GM10248 (cell line): Measurements from ENCODE around the gene ADGRL2.

Experiments used
- CTCF ChIA-PET: fragments of 300-600 bp; sonication (Branson Sonifier 250); formaldehyde crosslinking; extraction: SDS; loops from one replicate; lab custom pipeline; 2021; ENCODE audit warnings: antibody characterized with exemption; lab: Yijun Ruan, JAX
- POLR2A ChIA-PET: fragments of 350-650 bp; sonication (Branson Sonifier 250); formaldehyde crosslinking; extraction: SDS; loops from one replicate; lab custom pipeline; 2020; ENCODE audit warnings: antibody characterized with exemption; lab: Yijun Ruan, JAX
- DNase-seq: peaks from one replicate; pipeline ENCODE4 v3.0.0; 2012; ENCODE audit errors: extremely low spot score
- TF ChIP-seq, protein P1 (sequence below): IDR thresholded peaks from 2 replicates; pipeline ENCODE4 v1.5.1; 2012; ENCODE audit warnings: mild to moderate bottlenecking, low read depth; ENCODE audit errors: extremely low read depth, missing control alignments, control extremely low read depth

Gene ADGRL2

GRCh38 chr1:81800695-81801650 lies at the start of gene ADGRL2:
TSS of gene ADGRL2 (plus strand) at chr1:81800934. CDS start at chr1:81836985, 36,051 bp downstream.
- peak; percentile 24 for DNase-seq
- TF ChIP-seq, protein P1, sequence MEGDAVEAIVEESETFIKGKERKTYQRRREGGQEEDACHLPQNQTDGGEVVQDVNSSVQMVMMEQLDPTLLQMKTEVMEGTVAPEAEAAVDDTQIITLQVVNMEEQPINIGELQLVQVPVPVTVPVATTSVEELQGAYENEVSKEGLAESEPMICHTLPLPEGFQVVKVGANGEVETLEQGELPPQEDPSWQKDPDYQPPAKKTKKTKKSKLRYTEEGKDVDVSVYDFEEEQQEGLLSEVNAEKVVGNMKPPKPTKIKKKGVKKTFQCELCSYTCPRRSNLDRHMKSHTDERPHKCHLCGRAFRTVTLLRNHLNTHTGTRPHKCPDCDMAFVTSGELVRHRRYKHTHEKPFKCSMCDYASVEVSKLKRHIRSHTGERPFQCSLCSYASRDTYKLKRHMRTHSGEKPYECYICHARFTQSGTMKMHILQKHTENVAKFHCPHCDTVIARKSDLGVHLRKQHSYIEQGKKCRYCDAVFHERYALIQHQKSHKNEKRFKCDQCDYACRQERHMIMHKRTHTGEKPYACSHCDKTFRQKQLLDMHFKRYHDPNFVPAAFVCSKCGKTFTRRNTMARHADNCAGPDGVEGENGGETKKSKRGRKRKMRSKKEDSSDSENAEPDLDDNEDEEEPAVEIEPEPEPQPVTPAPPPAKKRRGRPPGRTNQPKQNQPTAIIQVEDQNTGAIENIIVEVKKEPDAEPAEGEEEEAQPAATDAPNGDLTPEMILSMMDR, result no peak
- ChIA-PET CTCF (no interaction called here), POLR2A (no interaction called here)

- ChIA-PET POLR2A (no interaction called here), CTCF (no interaction called here)
- DNase-seq, result no peak
- TF ChIP-seq, protein P1, result no peak
These were observed 47.9 kb upstream of the ADGRL2 start for GRCh38 chr1:81752840-81753239.

DNA sequence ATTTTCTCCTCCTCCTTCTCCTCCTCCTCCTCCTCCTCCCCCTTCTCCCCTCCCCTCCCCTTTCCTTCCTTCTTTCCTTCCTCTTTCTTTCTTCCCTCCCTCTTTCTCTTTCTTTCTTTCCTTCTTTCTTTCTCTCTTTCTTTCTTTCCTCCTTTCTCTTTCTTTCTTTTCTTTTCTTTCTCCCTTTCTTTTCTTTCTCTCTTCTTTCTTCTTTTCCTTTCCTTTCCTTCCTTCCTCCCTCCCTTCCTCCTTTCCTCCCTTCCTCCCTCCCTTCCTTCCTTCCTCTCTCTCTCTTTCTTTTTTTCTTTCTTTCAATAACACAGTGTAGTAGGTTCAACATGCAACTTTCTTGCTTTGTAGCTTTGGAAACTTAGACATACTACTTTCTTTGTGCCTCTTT lies 46.3 kb upstream of the ADGRL2 start:
- ChIA-PET POLR2A (no interaction called here), CTCF (no interaction called here)
- no peak for DNase-seq
- TF ChIP-seq, protein P1, result no peak

- no peak for DNase-seq
- POLR2A ChIA-PET, result no interaction called here
- CTCF ChIA-PET, result interaction anchor here (1.7 kb wide), 1 partner anchor 11 kb away, joined by 5 read pairs; no protein-coding TSS in a partner anchor
These were observed 43.9 kb upstream of the ADGRL2 start for GRCh38 chr1:81756872-81757271.

GRCh38 chr1:81757398-81758020 lies 43.2 kb upstream of the ADGRL2 start:
- TF ChIP-seq, protein P1, result no peak
- CTCF ChIA-PET, result interaction anchor here (0.8 to 1.7 kb wide), 2 partner anchors 10 to 60 kb away, joined by 3 to 5 read pairs; no protein-coding TSS in a partner anchor
- DNase-seq, result no peak
- POLR2A ChIA-PET, result no interaction called here

More at GRCh38 chr1:81756872-81757271, 43.9 kb upstream of the ADGRL2 start:
- TF ChIP-seq, protein P1, result no peak

DNA sequence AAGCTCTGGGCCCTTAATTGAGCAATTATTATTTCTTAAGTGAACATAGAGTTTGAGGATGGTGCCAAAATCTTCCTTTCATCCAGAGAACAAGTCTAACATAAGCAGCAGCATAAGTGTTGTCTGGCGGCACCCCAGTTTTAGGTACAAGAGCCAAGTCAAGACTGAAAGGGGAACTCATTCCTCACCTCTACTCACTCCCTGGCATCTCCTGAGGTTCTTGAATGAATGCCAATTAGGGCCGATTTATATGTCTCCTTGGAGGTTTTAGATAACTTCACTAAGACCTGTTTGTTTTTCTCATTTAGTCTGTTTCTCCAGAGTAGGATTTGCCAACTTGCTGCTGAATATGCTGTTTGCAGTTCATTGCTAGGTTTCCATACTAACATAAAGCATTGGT lies 42.6 kb upstream of the ADGRL2 start:
- ChIA-PET POLR2A (no interaction called here), CTCF (no interaction called here)
- no peak for DNase-seq
- TF ChIP-seq, protein P1, result no peak
